ENCODE measurements around the gene TINAG.

TINAG gene

GRCh38 chr6:54308289-54308985, at the start of gene TINAG:
TINAG (plus strand) TSS chr6:54308441; CDS start chr6:54308551, 110 bp downstream.
- no peak for DNase-seq

- DNase-seq = no peak
Measured at GRCh38 chr6:54260025-54260424, 48.2 kb upstream of the TINAG start.

GRCh38 chr6:54262499-54262898, 45.7 kb upstream of the TINAG start:
- no peak for DNase-seq

GRCh38 chr6:54262971-54263370, 45.3 kb upstream of the TINAG start:
- DNase-seq = no peak

GRCh38 chr6:54264581-54265272, 43.5 kb upstream of the TINAG start:
- DNase-seq = no peak

GRCh38 chr6:54266400-54266923, 41.8 kb upstream of the TINAG start:
- no peak for DNase-seq

- no peak for DNase-seq
Measured at GRCh38 chr6:54267798-54268197, 40.4 kb upstream of the TINAG start.

GRCh38 chr6:54273214-54273820, 34.9 kb upstream of the TINAG start:
- no peak for DNase-seq

- DNase-seq = no peak
Measured at GRCh38 chr6:54274383-54274782, 33.9 kb upstream of the TINAG start.

- DNase-seq = no peak
Measured at GRCh38 chr6:54282186-54282585, 26.1 kb upstream of the TINAG start.

GRCh38 chr6:54284161-54284860, 23.9 kb upstream of the TINAG start:
- DNase-seq = no peak

- no peak for DNase-seq
Measured at GRCh38 chr6:54285595-54285994, 22.6 kb upstream of the TINAG start.

GRCh38 chr6:54286141-54286540, 22.1 kb upstream of the TINAG start:
- no peak for DNase-seq

GRCh38 chr6:54288474-54288873, 19.8 kb upstream of the TINAG start:
- no peak for DNase-seq

- no peak for DNase-seq
Measured at GRCh38 chr6:54289426-54289825, 18.8 kb upstream of the TINAG start.

GRCh38 chr6:54291146-54291545, 17.1 kb upstream of the TINAG start:
- no peak for DNase-seq

- no peak for DNase-seq
Measured at GRCh38 chr6:54291738-54292137, 16.5 kb upstream of the TINAG start.

- no peak for DNase-seq
Measured at GRCh38 chr6:54294965-54295532, 13.2 kb upstream of the TINAG start.

GRCh38 chr6:54299542-54300269, 8.5 kb upstream of the TINAG start:
- DNase-seq = no peak

GRCh38 chr6:54301770-54302169, 6.5 kb upstream of the TINAG start:
- DNase-seq = no peak

GRCh38 chr6:54307439-54307910, 766 bp upstream of the TINAG start:
- no peak for DNase-seq

GRCh38 chr6:54308986-54309315, 710 bp downstream of the TINAG start:
- DNase-seq = no peak

Measured in activated CD4-positive, alpha-beta T cell treated with anti-CD3 and anti-CD28 coated beads, Interleukin-2, amount 50 U/mL, for 48 hours (primary cell).